Muscle layer of duodenum (tissue), 2 donors: ENCODE data around the gene TMEM132E.

ENCODE experiments used
- H3K27ac ChIP-seq: one replicate; pipeline ENCODE4 v1.7.0; 2013; ENCODE audit warnings: mild to moderate bottlenecking, low read length
- H3K27me3 ChIP-seq: one replicate; pipeline ENCODE4 v1.7.0; 2013; ENCODE audit warnings: low read depth, mild to moderate bottlenecking, control low read depth, low read length
- H3K36me3 ChIP-seq, 2 donors: one replicate each; pipeline ENCODE4 v1.7.0; 2013; ENCODE audit warnings: low read length in 2 of 2, control low read depth in 1 of 2, mild to moderate bottlenecking in 1 of 2; ENCODE audit not compliant: insufficient read depth in 2 of 2, control insufficient read depth in 1 of 2
- H3K4me1 ChIP-seq, 2 donors: one replicate each; pipeline ENCODE4 v1.7.0; 2013; ENCODE audit warnings: low read length in 2 of 2, mild to moderate bottlenecking in 2 of 2, control low read depth in 1 of 2, moderate library complexity in 1 of 2; ENCODE audit not compliant: insufficient read depth in 2 of 2, control insufficient read depth in 1 of 2
- H3K4me3 ChIP-seq, 2 donors: one replicate each; pipeline ENCODE4 v1.7.0; 2013; ENCODE audit warnings: low read length in 2 of 2, low read depth in 1 of 2, mild to moderate bottlenecking in 1 of 2
- H3K9me3 ChIP-seq, 2 donors: one replicate each; pipeline ENCODE4 v1.7.0; 2013; ENCODE audit warnings: low read length in 2 of 2, control low read depth in 1 of 2, mild to moderate bottlenecking in 1 of 2; ENCODE audit not compliant: control insufficient read depth in 1 of 2
- donor health status: healthy.

TMEM132E gene

DNA sequence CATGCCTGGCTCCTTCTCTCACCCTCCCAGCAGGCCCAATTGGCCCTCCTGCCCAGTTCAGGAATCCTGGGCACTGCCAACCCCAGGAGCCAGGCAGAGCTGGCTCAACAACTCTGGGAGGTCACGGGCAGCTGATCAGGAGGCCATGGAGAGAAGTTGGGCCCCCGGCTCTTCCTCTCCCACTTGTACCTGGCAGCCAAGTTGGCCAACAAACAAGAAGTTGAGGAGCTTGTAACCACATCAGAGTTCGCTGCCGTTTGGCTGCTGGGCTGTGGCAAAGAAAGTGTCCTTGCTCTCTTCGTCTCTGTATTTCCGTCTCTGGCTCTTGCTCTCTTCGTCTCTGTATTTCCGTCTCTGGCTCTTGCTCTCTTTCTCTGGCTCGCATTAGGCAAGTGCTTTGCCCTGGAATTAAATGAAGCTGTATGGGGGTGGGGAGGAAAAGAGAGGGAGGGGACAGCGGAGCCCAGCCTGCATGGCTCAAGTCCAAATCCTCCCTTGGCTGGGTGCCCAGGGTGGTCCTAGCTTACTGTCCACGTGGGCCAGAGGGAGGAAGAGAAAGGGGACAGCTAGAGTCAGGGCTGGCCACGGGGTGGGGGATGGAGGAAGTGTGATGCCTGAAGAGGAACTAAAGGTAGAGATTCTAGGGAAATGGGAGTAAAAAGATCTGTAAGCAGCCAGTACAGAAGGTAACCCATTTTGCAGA is 7.8 kb upstream of the TMEM132E start:
- Histone ChIP-seq H3K9me3 (no peaks in the 10 kb centered on the region), H3K4me3 (no peak overlapping the region), H3K4me1 (no peaks in the 10 kb centered on the region), H3K36me3 (no peaks in the 10 kb centered on the region), H3K27me3 (peaks cover 9% of the 10 kb centered on the region), H3K27ac (no peak overlapping the region)

DNA sequence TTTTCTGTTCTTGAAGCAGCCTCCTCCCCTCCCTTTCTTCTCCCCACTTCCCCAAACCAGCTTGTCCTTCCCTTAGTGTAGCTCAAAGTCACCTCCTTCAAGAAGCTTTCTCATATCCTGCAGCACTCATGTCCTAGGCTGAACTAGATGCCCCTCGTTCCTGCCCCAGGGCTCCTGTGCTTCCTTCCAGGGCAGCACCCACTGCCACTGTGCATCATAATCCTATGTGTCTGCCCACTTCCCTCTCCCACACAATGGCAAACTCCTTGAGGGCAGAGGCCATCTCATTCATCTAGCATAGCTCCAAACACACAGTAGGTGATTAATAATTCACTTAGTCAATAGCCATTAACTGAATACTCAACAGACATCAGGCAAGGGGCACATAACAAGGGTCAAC is 6.9 kb upstream of the TMEM132E start:
- H3K27me3 ChIP-seq, result peaks cover 12% of the 10 kb centered on the region
- H3K27ac ChIP-seq, result no peak overlapping the region
- H3K4me1 ChIP-seq, result no peaks in the 10 kb centered on the region
- H3K9me3 ChIP-seq, result no peaks in the 10 kb centered on the region
- H3K4me3 ChIP-seq, result no peak overlapping the region
- no peaks in the 10 kb centered on the region for H3K36me3 ChIP-seq

DNA sequence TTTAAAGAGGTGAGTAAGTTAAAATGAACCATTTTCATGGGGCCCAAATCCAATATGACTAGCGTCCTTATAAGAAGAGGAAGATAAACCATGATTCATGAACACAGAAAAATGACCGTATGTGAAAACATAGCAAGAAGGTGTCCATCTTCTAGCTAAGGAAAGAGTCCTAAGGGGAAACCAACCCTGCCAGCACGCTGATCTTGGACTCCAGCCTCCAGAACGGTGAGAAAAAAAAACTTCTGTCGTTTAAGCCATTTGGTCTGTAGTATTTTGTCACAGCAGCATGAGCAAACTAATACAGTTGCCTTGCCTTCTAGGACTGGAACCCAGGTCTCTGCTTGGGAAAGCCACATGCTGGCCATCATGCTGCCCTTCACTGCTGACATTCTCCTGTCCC is 4.2 kb upstream of the TMEM132E start:
- peaks cover 31% of the 10 kb centered on the region for H3K27me3 ChIP-seq
- no peaks in the 10 kb centered on the region for H3K36me3 ChIP-seq
- peaks cover 0 to 17% of the 10 kb centered on the region in 2 donors for H3K4me1 ChIP-seq
- no peak overlapping the region for H3K27ac ChIP-seq
- H3K4me3 ChIP-seq, result no peak overlapping the region
- no peaks in the 10 kb centered on the region for H3K9me3 ChIP-seq

DNA sequence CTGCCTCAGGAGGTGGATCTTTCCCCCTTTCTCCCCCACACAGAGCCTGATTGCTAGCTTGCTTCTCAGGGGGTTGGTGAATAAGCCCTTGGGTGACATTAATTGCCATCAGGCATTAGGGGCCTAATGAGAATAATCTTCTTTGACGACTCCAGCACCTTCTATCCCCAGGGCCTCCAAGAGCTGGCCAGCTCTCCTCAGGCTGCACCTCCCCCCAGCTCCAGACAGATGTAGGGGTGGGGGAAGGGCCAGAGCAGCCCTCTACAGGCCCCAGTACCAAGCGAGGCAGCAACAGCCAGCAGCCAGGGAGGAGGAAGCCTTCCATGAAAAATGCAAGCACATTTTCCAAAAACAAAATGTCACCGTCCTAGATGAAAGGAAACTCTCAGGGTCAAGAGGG is 1.4 kb upstream of the TMEM132E start:
- Histone ChIP-seq H3K4me1 (peaks cover 0 to 39% of the 10 kb centered on the region in 2 donors), H3K27me3 (peaks cover 53% of the 10 kb centered on the region)

DNA sequence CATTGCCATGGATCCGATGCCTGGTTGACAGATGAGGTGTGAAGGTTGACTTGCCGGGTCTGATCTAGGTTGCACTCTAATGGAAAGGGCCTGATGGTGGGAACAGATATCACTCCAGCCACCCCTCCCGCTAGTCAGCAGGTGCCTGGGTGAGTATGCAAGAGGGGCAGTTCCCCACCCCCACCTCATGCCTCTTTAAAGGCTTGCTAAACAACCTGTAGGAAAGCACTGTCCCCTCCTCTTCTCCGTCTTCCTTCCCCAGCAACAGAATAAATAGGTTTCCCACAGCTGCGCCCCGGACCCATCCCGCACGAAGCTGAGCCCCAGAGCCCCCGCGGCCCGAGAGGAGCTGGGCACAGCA is 746 bp upstream of the TMEM132E start:
- Histone ChIP-seq H3K4me1 (peaks cover 0 to 39% of the 10 kb centered on the region in 2 donors), H3K36me3 (no peaks in the 10 kb centered on the region), H3K9me3 (no peaks in the 10 kb centered on the region), H3K4me3 (peak overlapping the region; percentile 21 to 86), H3K27me3 (peaks cover 59% of the 10 kb centered on the region), H3K27ac (no peak overlapping the region)

More for the DNA sequence above, 1.4 kb upstream of the TMEM132E start:
- Histone ChIP-seq H3K36me3 (no peaks in the 10 kb centered on the region), H3K9me3 (no peaks in the 10 kb centered on the region), H3K27ac (no peak overlapping the region), H3K4me3 (no peak overlapping the region)

DNA sequence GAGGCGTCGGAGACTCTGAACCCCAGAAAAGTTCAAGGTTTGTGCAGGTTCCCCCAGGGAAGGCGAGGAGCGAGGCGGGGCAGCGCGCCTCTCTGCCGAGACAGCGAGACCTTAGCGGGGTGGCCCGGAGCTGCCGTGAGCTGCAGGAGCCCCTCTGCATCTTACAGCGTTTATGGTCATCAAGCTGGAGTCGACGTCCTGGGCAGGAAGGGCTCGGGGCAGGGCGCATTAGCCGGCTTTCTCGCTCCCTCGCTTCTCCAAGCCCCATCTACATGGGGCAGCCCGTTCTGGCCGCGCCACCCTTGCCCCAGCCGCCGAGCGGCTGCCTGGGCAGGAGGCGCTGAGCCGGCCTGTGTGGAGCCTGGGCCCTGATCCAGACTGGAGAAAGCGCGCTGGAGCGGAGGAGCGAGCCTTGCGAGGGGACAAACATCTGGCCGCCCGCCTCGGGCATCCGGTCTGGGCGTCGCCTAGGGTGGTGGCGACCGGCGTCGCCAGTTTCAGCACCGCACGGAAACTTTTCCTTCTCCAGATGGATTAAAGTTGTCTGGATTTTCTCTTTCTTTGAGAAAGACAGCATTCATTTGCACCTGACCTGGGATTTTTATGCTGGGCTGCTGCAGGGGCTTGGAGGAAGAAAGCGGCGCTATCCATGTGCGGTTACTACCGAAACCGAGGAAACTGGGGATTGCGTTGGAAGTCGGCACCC is 750 bp downstream of the TMEM132E start:
- Histone ChIP-seq H3K4me3 (peak overlapping the region; percentile 26 to 86), H3K9me3 (no peaks in the 10 kb centered on the region), H3K27me3 (peaks cover 73% of the 10 kb centered on the region), H3K4me1 (peaks cover 0 to 39% of the 10 kb centered on the region in 2 donors), H3K27ac (no peak overlapping the region), H3K36me3 (no peaks in the 10 kb centered on the region)

DNA sequence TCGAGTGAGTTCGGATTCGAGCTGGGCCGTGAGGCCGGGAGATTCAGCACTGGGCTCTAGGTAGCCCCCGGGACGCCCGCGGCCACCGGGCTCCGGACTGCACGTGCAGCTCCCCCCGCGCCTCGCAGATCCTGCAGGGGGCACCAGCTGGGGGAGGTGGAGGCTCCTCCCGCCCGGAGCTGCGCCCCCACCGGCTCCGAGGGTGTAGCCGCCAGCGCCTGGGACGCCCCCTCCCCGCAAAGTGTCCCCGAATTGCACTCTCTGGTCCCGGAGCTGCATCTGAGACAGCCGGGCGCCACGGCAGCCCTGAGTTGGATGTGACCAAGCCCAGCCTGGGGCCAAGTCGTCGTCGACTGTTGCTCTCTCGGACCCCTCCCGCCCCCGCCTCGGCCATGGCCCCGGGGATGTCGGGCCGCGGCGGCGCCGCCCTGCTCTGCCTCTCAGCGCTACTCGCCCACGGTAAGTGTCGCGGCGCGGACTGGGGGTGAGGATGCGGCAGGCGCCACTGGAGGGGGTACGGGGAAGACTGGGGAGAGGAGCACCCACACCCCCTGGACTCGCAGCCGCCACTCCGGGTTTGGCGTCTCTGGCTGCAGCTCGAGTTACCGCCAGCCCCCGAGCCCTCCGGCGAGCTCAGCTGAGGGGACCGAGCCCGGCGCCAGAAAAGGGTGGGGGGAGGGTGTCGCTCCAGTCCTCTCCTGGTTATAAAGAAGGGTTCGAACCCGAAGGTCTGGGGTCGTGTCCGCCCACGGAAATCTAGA is 1.5 kb downstream of the TMEM132E start:
- no peaks in the 10 kb centered on the region for H3K9me3 ChIP-seq
- no peaks in the 10 kb centered on the region for H3K36me3 ChIP-seq
- no peak overlapping the region for H3K27ac ChIP-seq
- peaks cover 78% of the 10 kb centered on the region for H3K27me3 ChIP-seq
- peak overlapping the region; percentile 26 to 86 for H3K4me3 ChIP-seq
- H3K4me1 ChIP-seq, result peaks cover 0 to 39% of the 10 kb centered on the region in 2 donors

DNA sequence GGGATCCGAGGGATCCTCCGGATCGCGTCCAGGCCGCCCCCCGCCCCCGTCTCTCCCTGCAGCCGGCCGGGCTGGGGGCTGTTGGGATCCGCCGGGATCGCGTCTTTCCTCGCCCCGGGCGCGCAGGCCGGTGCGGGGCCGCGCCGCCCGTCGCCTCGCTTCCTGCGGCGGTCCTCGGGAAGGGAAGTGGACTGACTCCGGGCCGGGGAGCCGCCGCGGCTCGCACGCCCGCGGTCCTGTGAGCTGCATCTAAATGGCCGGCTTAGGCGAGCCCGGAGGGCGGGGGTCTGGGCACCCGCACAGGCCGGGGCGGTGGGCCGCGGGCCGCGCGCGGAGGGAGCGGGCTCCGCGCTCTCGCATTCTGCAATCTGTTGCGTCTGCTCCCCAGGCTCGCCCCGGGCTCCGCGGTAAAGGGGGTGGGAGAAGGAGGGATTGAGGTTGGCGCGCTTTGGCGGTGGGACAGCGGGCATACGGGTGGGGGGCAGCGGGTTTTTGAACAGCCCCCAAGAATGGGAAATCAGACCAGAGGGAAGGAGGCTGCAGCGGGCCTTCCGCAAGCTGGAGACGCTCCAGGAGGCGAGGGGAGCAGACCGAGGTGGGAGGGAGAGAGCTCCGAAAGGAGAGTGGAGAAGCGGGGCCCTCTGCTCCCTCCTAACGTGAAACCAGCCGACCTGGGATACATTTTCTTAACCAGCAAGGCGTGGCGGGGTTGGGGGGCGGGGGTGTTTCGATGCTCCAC is 2.2 kb downstream of the TMEM132E start:
- Histone ChIP-seq H3K27me3 (peaks cover 74% of the 10 kb centered on the region), H3K4me1 (peaks cover 0 to 39% of the 10 kb centered on the region in 2 donors), H3K9me3 (no peaks in the 10 kb centered on the region), H3K4me3 (peak overlapping the region in 1 of 2 donors; percentile 86), H3K27ac (no peak overlapping the region), H3K36me3 (no peaks in the 10 kb centered on the region)

DNA sequence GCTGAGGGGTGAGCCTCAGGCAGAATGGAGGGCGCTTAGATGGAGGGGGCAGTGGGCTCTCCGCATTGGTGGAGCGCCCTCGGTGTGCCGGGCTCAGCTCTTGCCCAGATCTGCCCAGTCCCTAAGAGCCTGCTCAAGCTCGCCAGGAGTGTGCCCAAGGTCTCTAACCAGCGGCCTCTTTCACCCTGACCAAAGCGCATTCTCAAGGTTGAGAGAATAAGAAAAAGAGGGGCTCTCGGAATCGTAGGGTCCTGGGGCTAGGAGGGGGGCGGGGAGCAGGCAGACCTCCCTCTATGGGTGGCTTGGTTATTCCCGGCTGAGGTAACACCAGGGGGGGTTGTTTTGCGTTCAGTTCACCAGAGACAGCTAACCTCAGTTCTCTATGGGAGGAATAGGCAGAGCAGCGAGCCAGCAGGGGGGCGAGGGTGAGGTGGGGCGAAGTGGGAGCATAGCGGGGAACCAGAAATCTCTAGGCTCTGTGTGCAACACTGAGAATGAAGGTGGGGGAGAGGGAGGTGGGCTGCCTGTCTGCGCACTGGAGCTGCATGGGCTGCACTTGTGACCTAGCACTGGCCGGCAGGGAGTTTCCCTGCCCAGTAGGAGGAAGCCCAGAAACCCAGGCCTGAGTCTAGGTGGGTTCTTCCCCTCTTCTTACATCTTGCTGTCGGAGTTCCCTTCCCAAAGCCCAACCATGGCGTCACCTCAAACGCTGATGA is 3.0 kb downstream of the TMEM132E start:
- no peaks in the 10 kb centered on the region for H3K9me3 ChIP-seq
- peaks cover 0 to 39% of the 10 kb centered on the region in 2 donors for H3K4me1 ChIP-seq
- no peak overlapping the region for H3K27ac ChIP-seq
- H3K4me3 ChIP-seq, result no peak overlapping the region
- peaks cover 72% of the 10 kb centered on the region for H3K27me3 ChIP-seq
- no peaks in the 10 kb centered on the region for H3K36me3 ChIP-seq

DNA sequence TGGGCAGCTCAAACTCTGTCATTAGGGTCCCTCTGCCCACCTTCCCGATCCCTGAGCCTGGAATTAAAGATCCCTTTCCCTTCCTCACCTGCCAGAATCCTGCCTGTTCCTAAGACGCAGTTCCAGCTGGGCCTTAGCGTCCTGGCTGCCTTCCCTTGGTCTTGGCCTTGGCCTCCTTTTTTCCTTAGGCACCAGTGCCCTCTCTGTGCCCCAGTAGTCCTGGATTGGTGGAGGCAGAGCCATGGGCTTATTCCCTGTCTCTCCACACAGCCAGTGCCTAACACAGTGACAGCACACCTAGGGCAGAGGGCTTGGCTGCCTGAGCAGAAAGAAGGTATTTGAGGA is 3.5 kb downstream of the TMEM132E start:
- Histone ChIP-seq H3K9me3 (no peaks in the 10 kb centered on the region), H3K27ac (no peak overlapping the region), H3K27me3 (peaks cover 66% of the 10 kb centered on the region), H3K4me1 (peaks cover 0 to 39% of the 10 kb centered on the region in 2 donors), H3K36me3 (no peaks in the 10 kb centered on the region), H3K4me3 (no peak overlapping the region)
